Esophagus squamous epithelium (tissue), 4 donors: ENCODE data around the gene SPNS3.

ENCODE experiments used
- CTCF ChIP-seq, 6 experiments: fragments of 450-650 bp in 4 of 6; fragments of 200-600 bp in 2 of 6; sonication (generic) in 2 of 6; IDR thresholded peaks; one replicate each; pipeline ENCODE4 v1.5.1; 2016 to 2019; ENCODE audit warnings: antibody characterized with exemption in 6 of 6, mild to moderate bottlenecking in 4 of 6, moderate library complexity in 4 of 6
- POLR2A ChIP-seq, 4 donors: fragments of 450-650 bp; IDR thresholded peaks; one replicate each; pipeline ENCODE4 v1.6.1; 2017; ENCODE audit warnings: antibody characterized with exemption in 4 of 4, mild to moderate bottlenecking in 4 of 4, moderate library complexity in 3 of 4

- TF ChIP-seq CTCF (IDR thresholded peaks at IDR 0.05) (no peak), POLR2A (IDR thresholded peaks at IDR 0.05) (no peak)
Measured at GRCh38 chr17:4525691-4526397, 92.1 kb downstream of the SPNS3 start.
